GM21367 (cell line): Measurements from ENCODE around the gene NRCAM.

Experiments
- ATAC-seq: cut with Tn5 transposase; IDR thresholded peaks from one replicate; pipeline ENCODE4 v1.9.1; 2021; ENCODE audit not compliant: unreplicated experiment

Gene NRCAM

GRCh38 chr7:108460964-108461363, 4.7 kb upstream of the NRCAM start:
- no peak for ATAC-seq

GRCh38 chr7:108459922-108460551, 3.8 kb upstream of the NRCAM start:
- ATAC-seq, result no peak

GRCh38 chr7:108457871-108458270, 1.6 kb upstream of the NRCAM start:
- no peak for ATAC-seq

- no peak for ATAC-seq
These were observed 757 bp upstream of the NRCAM start for GRCh38 chr7:108456845-108457540.

- ATAC-seq, result no peak
These were observed 662 bp downstream of the NRCAM start for GRCh38 chr7:108455551-108455997.

GRCh38 chr7:108454674-108455550, 1.3 kb downstream of the NRCAM start:
- no peak for ATAC-seq

GRCh38 chr7:108454317-108454673, 1.9 kb downstream of the NRCAM start:
- ATAC-seq, result no peak

GRCh38 chr7:108453320-108453719, 2.9 kb downstream of the NRCAM start:
- no peak for ATAC-seq

- peak; percentile 63 for ATAC-seq
These were observed 3.5 kb downstream of the NRCAM start for GRCh38 chr7:108452707-108453106.

GRCh38 chr7:108451296-108451848, 4.9 kb downstream of the NRCAM start:
- no peak for ATAC-seq

- no peak for ATAC-seq
These were observed 6.1 kb downstream of the NRCAM start for GRCh38 chr7:108450160-108450559.

- no peak for ATAC-seq
These were observed 6.7 kb downstream of the NRCAM start for GRCh38 chr7:108449521-108449920.

GRCh38 chr7:108448584-108449505, 7.4 kb downstream of the NRCAM start:
- ATAC-seq, result no peak

- no peak for ATAC-seq
These were observed 14.1 kb downstream of the NRCAM start for GRCh38 chr7:108442039-108442568.

GRCh38 chr7:108441392-108441955, 14.8 kb downstream of the NRCAM start:
- no peak for ATAC-seq

GRCh38 chr7:108440613-108441012, 15.6 kb downstream of the NRCAM start:
- ATAC-seq, result no peak

- no peak for ATAC-seq
These were observed 19.3 kb downstream of the NRCAM start for GRCh38 chr7:108436906-108437305.

- ATAC-seq, result no peak
These were observed 22.2 kb downstream of the NRCAM start for GRCh38 chr7:108434010-108434409.

GRCh38 chr7:108431099-108431498, 25.1 kb downstream of the NRCAM start:
- ATAC-seq, result no peak

- no peak for ATAC-seq
These were observed 25.6 kb downstream of the NRCAM start for GRCh38 chr7:108430664-108431063.
